Measurements from ENCODE around the gene PDE4B.

DNA sequence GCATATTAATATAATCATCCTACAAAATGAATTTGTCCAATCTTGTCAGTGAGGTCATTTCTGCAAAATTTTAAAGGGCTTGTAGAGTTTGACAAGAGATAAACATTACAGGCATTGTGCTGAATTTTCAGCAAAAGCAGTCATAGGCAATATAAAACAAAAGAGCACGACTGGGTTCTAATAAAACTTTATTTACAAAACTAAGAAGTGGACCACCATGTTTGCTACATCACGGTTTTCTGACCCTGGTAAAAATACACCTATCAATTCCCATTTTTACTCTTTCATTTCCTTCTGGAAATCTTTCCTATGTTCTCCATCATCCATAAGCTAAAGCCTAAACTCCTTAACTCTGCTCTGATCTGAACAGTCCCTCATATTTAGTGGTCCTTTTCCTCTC lies 511.4 kb downstream of the PDE4B start:
- TF ChIP-seq, protein P1, sequence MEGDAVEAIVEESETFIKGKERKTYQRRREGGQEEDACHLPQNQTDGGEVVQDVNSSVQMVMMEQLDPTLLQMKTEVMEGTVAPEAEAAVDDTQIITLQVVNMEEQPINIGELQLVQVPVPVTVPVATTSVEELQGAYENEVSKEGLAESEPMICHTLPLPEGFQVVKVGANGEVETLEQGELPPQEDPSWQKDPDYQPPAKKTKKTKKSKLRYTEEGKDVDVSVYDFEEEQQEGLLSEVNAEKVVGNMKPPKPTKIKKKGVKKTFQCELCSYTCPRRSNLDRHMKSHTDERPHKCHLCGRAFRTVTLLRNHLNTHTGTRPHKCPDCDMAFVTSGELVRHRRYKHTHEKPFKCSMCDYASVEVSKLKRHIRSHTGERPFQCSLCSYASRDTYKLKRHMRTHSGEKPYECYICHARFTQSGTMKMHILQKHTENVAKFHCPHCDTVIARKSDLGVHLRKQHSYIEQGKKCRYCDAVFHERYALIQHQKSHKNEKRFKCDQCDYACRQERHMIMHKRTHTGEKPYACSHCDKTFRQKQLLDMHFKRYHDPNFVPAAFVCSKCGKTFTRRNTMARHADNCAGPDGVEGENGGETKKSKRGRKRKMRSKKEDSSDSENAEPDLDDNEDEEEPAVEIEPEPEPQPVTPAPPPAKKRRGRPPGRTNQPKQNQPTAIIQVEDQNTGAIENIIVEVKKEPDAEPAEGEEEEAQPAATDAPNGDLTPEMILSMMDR (IDR thresholded peaks at IDR 0.05), result no peak
- TF ChIP-seq POLR2A (IDR thresholded peaks at IDR 0.05), result no peak

All from lower leg skin (tissue), 3 donors.